ENCODE results near the gene NUDT6.
"Not testable (repeated sequence)": the region's sequence is repeated elsewhere in the genome, so short reads cannot be mapped to it uniquely, and the experiment has no call there.

The NUDT6 gene

DNA sequence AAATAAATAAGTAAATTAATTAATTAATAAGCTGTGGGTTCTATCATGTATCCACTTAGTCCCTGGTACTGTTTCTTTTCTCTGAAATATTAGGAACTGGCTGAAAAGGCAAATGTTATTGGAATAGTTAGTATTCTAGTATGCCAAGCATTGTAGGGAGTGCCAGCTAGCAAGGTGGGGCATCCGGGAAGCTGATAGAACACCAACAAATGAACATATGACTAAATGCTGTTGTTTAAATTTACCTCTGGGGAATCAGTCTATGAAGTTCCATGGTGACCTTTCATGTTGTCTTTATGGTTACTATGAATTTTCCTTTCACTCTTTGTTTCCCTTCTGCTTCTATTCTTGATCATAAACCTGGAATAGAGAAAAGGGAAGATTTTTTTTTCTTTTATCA lies 32.7 kb downstream of the NUDT6 start:
- no peak overlapping the region for H3K4me3 ChIP-seq (ENCODE audit: low read length)
- no peak for DNase-seq (ENCODE audit: low read depth, low spot score)

DNA sequence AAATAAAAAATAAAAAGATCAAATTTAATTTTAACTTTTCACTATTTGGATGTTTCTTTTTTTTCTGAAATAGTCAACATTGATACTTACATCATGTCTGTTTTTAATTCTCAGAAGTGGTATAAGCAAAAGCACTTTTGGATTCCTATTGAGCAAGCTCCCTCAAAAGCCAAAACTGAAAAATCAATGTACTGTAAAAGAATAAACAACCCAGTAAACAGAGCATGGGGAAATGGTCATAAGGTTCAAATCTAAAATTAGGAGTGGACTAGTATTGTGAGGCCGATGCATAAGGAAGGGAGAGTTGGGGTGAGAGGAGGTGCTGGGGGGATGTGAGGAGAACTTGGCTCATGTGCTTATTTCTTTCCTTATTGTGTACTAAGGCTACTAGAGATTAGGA lies 37.9 kb downstream of the NUDT6 start:
- no peak overlapping the region for H3K4me3 ChIP-seq (ENCODE audit: low read length)
- DNase-seq (ENCODE audit: low read depth, low spot score): no peak

DNA sequence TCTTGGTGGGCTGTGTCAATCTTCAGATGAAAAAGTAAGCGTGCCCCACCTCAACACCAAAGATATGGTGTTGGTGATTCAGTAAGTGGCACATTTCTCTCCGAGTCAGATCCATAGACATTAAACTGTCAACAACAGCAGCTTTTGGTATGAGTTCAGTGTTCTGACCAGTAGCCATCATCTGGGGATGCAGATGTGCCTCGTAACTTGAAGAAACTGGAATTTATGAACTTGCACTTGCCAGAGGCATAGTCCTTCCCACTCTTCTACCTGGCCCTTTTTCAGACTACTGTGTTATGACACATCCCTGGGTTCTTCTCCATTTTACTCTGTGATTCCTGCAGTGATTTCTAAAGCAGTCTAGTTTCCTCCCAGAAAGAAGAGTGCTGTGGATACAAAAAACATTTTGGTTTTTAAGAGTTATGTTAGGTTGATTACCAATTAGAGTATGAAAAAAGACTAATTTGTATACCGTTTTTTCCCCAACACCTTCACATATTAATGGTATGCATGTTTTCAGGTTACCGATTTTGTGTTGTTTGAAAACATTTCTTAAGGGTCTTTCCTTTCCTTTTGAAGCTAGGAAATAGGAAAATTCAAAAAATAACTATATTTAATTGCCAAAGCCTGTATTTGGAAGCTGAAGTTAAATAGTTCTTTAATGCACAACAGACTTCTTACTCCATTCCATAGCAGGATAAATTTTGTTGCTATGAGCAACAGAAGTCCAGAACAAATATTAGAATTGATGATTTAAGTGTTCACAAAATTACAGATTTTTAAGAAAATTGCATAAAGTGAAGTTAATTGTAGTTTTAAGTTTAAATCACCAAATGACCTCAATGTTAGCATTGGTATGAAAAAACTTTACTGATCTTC lies 39.3 kb downstream of the NUDT6 start:
- DNase-seq (ENCODE audit: low read depth, low spot score): no peak
- no peak overlapping the region for H3K4me3 ChIP-seq (ENCODE audit: low read length)

DNA sequence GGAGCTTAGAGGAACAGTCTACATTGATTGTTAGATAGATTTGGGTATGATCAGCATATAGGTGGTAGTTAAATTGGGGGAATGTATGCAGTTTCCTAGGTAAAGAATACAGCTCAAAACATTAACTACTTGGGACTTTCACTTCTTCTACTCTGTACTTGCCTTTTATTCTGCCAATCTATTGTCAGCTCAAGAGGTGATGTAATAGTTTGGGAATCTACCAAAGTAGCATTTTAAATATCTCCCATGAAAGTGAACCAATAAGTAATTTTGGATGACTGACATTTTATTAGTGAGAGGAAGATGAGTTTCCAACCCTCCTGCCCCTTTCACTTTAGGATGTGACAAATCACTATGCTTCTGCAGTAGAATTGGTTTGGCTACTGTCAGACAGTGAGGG lies 43.4 kb downstream of the NUDT6 start:
- no peak overlapping the region for H3K4me3 ChIP-seq (ENCODE audit: low read length)
- no peak for DNase-seq (ENCODE audit: low read depth, low spot score)

DNA sequence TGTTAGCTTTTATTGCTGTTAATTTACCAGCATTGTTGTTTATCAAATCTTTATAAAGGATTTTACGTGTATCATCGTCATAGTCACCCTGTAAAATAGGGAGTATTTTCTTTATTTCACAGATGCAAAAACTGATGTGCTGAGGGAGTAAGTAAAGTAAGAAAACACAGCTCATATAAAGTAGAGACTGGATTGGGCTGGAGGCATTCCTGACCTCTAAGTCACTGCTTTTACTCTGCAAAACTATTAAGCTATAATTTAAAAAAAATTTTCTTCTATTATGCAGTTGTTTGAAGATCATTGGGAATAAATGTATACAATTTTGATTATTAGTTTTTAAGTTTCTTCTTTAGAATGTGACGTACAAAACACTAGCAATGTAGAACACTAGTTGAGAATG lies 45.9 kb downstream of the NUDT6 start:
- DNase-seq (ENCODE audit: low read depth, low spot score): no peak
- no peak overlapping the region for H3K4me3 ChIP-seq (ENCODE audit: low read length)

DNA sequence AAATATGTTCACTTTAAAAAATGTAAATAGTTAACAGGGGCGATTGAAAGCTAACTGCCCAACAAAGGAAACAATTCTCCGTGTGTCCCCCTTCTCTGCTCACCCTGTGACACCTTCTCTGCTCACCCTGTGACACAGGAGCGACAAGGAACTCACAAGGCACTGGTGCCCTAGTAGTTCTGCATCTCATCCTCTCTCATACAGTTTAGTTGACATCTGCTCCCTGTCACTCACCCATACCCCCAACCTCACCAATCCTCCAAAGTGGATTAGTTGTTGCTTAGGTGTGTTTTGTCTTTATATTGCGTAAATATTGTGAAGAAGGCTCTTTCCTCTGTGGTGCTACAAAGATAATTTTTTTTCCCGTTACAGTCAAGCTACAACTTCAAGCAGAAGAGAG lies 46.4 kb downstream of the NUDT6 start:
- DNase-seq (ENCODE audit: low read depth, low spot score): no peak
- no peak overlapping the region for H3K4me3 ChIP-seq (ENCODE audit: low read length)

DNA sequence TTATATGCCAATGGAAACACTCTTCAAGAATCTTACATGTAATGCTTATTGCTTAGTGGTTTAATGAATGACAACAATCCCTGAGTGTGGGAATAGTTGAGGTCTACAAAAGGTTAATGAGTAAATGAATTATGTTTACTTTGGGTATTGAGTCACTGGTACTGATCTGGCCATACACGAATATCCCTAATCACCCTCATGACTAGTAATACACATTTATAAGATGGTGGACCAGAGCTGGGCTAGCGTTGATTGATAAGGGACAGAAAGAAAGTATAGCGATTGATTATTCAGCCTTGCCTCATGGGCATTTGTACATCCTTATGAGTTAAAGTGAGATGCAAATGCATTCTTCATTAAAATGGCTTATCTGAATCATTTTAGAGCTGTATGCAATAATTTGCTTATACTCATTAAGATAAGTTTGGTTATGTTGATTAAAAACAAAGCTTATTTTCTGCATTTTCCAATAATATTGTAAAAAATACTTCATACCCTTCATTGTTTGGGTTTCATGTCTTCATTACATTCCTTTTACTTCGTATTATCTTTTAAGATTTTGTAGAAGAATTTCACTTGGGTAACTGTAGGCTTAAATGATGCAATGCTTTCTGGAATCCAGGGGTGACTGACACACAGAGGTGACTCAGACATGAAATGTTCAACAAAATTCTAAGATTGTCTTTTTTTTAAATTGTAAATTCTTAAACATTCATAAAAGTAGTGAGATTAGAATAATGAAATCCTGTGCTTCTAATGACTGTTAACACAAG lies 48.4 kb downstream of the NUDT6 start:
- DNase-seq (ENCODE audit: low read depth, low spot score): no peak
- H3K4me3 ChIP-seq (ENCODE audit: low read length): no peak overlapping the region

DNA sequence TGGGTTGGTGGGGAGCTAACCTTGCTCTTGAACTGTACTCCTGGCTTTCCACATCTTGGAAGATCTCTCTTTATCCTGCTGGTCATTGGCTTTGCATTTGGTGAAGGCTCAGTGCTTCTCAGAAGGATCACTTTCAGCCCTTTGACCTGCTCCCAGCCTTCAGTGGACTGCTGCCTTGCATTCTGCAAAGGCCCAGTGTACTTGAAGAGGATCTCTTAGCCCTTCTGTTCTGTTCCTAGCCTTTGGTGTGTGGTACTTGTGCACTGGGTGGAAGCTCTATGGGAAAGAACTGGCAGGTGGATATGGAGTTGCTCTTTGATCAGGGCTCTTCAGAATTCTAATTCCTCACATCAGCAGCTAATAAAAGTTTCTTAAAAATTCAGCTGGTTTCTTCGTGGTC lies 49.3 kb downstream of the NUDT6 start:
- H3K4me3 ChIP-seq (ENCODE audit: low read length): no peak overlapping the region
- DNase-seq (ENCODE audit: low read depth, low spot score): no peak

DNA sequence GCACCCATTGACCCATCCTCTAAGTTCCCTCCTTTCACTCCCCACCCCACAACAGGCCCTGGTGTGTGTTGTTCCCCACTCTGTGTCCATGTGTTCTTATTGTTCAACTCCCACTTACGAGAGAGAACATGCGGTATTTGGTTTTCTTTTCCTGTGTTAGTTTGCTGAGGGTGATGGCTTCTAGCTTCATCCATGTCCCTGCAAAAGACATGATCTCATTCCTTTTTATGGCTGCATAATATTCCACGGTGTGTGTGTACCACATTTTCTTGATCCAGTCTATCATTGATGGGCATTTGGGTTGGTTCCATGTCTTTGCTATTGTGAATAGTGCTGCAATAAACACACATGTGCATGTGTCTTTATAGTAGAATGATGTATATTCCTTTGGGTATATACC lies 54.2 kb downstream of the NUDT6 start:
- not testable (repeated sequence) for H3K4me3 ChIP-seq (ENCODE audit: low read length); DNase-seq (ENCODE audit: low read depth, low spot score)

DNA sequence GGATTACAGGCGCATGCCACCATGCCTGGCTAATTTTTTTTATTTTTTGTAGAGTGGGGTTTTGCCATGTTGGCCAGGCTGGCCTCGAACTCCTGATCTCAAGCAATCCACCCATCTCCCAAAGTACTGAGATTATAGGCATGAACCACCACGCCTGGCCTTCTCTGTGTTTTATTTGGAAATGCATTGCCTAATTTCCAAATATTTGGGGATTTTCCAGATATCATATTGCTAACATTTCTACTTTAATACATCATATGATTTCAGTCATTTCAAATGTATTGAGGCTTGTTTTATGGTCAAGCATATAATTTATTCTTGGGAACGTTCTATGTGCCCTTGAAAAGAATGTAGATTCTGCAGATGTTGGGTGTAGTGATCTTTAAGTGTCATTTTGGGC lies 57.0 kb downstream of the NUDT6 start:
- DNase-seq (ENCODE audit: low read depth, low spot score): no peak
- no peak overlapping the region for H3K4me3 ChIP-seq (ENCODE audit: low read length)

DNA sequence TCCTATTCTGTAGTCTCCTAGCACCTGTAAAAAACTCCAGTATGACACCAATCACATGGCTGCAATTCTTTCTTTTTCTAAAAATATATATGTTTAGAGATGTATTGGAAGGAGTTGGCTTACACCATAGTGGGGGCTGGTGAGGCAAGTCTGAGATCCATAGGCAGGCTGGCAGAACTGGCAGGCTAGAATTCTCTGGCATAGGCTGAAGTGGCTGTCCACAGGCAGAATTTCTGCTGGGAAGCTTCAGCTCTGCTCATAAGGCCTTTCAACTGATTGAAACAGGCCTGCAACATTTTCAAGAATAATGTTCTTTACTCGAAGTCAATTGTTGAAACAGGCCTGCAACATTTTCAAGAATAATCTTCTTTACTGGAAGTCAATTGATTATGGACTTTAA lies 58.8 kb downstream of the NUDT6 start:
- no peak for DNase-seq (ENCODE audit: low read depth, low spot score)
- no peak overlapping the region for H3K4me3 ChIP-seq (ENCODE audit: low read length)

DNA sequence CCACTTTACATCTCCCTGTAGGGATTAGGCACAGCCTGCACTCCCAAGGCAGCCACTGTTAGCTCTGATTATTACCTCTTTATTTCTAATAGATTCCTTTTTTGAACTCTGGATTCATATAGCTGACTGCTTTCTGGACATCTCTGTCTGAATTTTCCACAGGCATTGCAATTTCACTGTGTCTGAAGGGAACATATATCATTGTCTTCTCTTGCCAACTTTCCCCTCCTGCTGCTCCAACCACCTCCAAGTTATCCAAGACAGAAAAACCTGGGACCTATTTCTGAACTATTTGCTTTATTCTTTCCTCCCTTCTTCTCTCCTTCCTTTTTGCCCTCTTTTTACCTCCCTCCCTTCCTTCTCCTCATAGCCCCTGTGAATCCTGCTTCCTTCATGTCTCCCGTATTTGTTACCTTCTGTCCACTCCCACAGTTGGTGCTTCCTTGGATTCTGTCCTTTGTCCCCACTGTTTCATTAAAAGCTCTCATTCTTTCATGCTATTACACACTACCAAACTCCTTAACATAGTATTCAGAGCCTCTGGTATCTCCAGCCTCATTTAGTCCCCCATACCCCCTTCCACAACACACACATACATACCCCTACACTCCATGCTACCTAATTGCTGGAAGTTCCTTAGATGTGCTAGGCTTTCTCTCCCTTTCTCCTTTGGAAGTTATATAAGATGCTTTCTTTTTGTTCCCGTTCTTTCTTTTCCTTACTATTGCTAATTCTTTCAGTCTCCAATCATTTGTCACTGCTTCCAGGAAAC lies 61.0 kb downstream of the NUDT6 start:
- H3K4me3 ChIP-seq (ENCODE audit: low read length): no peak overlapping the region
- no peak for DNase-seq (ENCODE audit: low read depth, low spot score)

DNA sequence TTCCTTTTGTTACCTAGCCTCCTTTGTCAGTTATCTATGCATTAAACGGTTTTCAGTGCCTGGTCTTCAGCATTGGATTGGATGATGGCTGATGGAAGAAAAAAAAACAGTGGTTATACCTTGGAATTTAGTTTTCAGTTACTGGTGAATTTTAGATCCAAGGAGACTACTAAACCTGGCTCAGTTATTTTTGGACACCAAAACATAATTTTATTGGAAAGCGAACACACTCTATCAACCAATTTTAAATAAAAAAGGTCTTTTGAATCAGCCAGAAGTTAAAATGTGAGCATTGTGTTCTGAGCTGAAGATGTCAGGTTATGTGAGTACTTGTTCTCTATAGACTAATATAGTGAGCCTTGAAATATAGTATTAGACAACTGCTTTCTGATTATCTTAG lies 63.7 kb downstream of the NUDT6 start:
- no peak for DNase-seq (ENCODE audit: low read depth, low spot score)
- no peak overlapping the region for H3K4me3 ChIP-seq (ENCODE audit: low read length)

DNA sequence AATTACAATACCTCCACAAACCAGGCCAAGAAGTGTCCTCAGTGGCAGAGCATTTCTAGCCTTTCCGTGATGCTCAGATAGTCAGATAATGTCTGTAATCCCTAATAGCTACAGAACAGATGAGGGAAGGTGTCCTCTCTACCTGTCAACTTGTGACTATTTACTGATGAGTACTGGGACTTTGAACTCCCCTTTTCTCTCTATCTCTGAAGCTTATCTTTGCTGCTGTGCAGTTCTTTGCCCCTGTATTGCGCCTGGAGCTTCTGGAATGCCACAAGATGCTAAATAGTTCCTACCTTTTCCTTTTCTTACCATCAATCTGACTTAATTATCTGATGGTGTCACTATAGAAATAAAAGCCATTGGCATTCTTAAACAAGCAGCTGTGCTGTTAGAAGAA lies 65.2 kb downstream of the NUDT6 start:
- no peak overlapping the region for H3K4me3 ChIP-seq (ENCODE audit: low read length)
- no peak for DNase-seq (ENCODE audit: low read depth, low spot score)

DNA sequence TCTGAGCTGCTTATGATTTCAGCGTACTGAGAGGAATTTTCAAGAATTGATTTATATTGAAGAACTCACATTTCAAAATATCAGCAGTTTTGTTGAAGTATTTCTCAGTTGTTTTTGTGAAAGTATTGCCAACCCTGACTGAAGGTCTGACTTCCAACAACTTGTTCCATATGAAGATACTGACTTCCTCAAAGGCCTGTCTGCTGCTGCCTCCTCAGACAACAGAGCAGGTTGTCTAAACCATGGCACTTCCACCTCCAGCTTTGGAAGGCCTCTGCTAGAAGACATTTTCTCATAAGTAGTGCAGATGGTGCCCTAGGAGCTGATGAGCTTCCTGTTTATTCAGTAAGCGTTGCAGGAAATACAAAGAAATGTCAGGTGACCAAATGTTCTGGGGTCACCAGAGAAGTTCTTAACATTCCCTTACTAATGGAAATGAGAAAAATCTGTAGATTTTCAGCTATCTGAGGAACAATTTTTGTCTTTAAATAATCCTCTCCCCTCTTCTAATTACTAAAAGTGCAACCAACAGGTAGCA lies 67.0 kb downstream of the NUDT6 start:
- DNase-seq (ENCODE audit: low read depth, low spot score): no peak
- no peak overlapping the region for H3K4me3 ChIP-seq (ENCODE audit: low read length)

DNA sequence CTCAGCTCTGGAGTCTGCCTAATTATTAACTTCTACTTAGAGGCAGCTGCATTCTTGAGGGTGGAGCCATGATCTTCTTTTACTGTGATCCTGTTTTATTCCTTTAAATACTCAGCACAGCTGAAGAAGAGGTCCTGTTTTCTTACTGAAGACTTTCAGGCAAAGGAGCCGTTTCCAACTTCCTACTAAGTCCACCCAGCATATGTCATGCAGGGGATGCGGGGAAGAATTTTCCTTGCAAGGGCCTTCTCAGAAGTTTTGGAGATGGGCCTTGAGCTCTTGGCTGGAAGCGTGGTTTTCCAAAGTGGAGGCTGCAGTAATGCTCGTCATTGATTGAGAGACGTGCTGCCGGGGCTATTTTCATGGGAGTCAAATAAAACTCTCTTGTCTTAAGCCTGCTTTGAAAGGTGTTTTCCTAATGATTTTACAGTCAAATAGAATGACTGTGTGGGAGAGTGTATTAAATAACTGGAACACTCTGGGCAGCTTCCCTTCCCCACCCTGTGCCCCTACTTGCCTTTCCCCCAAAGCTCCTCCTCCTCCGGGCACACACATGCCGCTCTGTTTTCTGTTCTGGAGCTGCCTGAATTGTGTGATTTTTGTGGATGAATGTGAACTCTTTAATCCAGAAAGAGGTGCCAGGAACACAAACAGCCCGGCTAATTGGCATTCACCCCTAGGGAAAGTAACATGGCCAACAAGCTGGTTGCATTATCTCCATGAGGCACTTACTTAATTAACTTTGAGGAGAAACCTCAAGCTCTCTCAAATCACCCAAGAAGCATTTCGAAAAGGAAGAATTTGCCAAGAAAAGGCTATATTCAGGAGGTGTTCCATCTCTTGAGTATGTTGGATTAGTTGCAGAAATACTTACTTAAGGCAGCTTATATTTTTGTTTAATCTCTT lies 67.7 kb downstream of the NUDT6 start:
- H3K4me3 ChIP-seq (ENCODE audit: low read length): no peak overlapping the region
- DNase-seq (ENCODE audit: low read depth, low spot score): no peak

DNA sequence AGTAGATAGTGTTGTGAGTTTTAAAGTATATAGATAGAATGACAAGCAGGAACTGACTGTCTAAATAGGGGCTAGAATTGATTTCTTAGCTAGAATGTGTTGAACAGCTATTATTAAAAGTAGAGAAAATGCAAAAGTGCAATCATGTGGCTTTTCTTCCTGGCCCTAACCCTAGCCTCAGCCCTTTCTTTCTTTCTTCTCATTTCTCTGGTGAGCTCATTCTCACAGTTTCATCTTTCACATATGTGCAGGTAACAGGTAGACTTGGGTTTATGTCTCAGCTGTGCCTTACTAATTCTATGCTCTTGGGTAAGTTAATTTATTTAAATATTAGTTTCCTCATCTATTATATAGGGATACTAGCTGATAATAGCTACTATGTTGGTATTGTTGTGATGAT lies 70.8 kb downstream of the NUDT6 start:
- no peak for DNase-seq (ENCODE audit: low read depth, low spot score)
- H3K4me3 ChIP-seq (ENCODE audit: low read length): no peak overlapping the region

DNA sequence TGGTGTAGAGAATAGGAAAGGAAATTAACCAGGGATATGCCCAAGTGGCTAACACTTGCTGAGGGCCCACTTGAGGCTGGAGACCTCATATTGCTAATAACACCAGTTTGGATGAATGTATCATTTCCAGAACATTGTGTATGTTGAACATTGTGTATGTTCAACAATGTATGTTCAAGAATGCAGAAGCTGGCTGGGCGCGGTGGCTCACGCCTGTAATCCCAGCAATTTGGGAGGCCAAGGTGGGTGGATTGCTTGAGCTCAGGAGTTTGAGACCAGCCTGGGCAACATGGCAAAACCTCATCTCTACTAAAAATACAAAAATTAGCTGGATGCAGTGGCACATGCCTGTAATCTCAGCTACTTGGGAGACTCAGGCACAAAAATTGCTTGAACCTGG lies 72.6 kb downstream of the NUDT6 start:
- H3K4me3 ChIP-seq (ENCODE audit: low read length); DNase-seq (ENCODE audit: low read depth, low spot score): not testable (repeated sequence)

DNA sequence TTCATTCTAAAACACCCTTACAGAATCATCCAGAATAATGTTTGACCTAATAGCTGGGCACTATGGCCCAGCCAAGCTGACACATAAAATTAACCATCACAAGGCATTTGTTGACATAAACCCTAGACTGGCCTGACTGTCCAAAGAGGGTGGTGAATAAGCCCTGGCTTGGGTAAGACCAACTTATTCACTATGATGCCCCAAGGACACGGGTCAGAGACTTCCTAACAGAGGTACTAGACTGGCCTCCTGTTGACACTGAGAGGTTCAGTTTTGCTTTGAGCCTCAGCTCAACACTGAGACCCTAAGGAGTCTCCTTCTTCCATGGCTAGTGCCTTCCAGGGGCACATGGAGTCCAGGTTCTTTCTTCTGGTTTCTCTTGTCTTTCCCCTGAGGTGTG lies 74.5 kb downstream of the NUDT6 start:
- no peak for DNase-seq (ENCODE audit: low read depth, low spot score)
- H3K4me3 ChIP-seq (ENCODE audit: low read length): no peak overlapping the region

All from Jurkat, Clone E6-1 (cell line).